ENCODE results near the gene PYCR2. TPM values are rescaled to one million over a fixed set of nuclear protein-coding genes. Genes with fewer than 3 reads are reported as not detected.

The PYCR2 gene
- total and polyA plus RNA-seq, 10 of the 15 experiments (the other 5 are each of a cell fraction or from before 2014, with no cell fraction given): 1.7 to 81.8 (median 54.9) TPM

- TF ChIP-seq PKNOX1 (IDR thresholded peaks at IDR 0.05): no peak
- no peak for TF ChIP-seq RBBP5 (conservative IDR thresholded peaks at IDR 0.05)
- no peak for TF ChIP-seq ELK1 (IDR thresholded peaks at IDR 0.05; ENCODE audit: low read depth, low read length)
- peak; percentile 78 for TF ChIP-seq ASH2L (IDR thresholded peaks at IDR 0.05; ENCODE audit: borderline replicate concordance, low read depth)
- no peak for TF ChIP-seq YBX1 (IDR thresholded peaks at IDR 0.05)
- TF ChIP-seq STAT3 (IDR thresholded peaks at IDR 0.05; ENCODE audit: low read depth, low read length): no peak
- TF ChIP-seq MYC (IDR thresholded peaks at IDR 0.05; ENCODE audit: insufficient read depth, insufficient read length, insufficient replicate concordance, low read length, severe bottlenecking): no peak
- TF ChIP-seq TARDBP (IDR thresholded peaks at IDR 0.05; ENCODE audit: borderline replicate concordance): no peak
- TF ChIP-seq RCOR1 (conservative IDR thresholded peaks at IDR 0.05; ENCODE audit: low read depth, low read length): no peak
- no peak for TF ChIP-seq NR2F1 (conservative IDR thresholded peaks at IDR 0.05)
- peak; percentile 31 to 42 (median 40); a peak in 5 of 6 replicates for TF ChIP-seq CTCF (IDR thresholded peaks at IDR 0.05 in 2 of 3, conservative IDR thresholded peaks at IDR 0.05 in 1 of 3; ENCODE audit: control insufficient read depth in 2 of 3, extremely low read depth in 1 of 3, insufficient read depth in 1 of 3, low read depth in 3 of 3, low read length in 3 of 3)
- TF ChIP-seq NR2C2 (IDR thresholded peaks at IDR 0.05; ENCODE audit: borderline replicate concordance, control insufficient read depth, insufficient read length, low read depth): no peak
- TF ChIP-seq SPI1 (IDR thresholded peaks at IDR 0.05; ENCODE audit: borderline replicate concordance, insufficient read depth, low read depth, low read length): no peak
- TF ChIP-seq SMC3 (IDR thresholded peaks at IDR 0.05; ENCODE audit: borderline replicate concordance, low read length): no peak
- peak; percentile 87 for TF ChIP-seq IKZF1 (conservative IDR thresholded peaks at IDR 0.05)
- TF ChIP-seq JUND (IDR thresholded peaks at IDR 0.05; ENCODE audit: low read depth, low read length): no peak
- TF ChIP-seq TAF1 (IDR thresholded peaks at IDR 0.05; ENCODE audit: borderline replicate concordance, low read depth, low read length): peak; percentile 71; the same call in 1 of the 2 replicates
- peak; percentile 55 for TF ChIP-seq ZNF687 (IDR thresholded peaks at IDR 0.05)
- TF ChIP-seq NKRF (conservative IDR thresholded peaks at IDR 0.05): 0 out of 2 replicates have a peak, but pooled peaks have one; percentile 35
These were observed 41.9 kb downstream of the PYCR2 start, which contains the start of gene TMEM63A (continued) for GRCh38 chr1:225881959-225882693.
